Measurements from ENCODE around the gene AMOTL1.

GRCh38 chr11:94926271-94926625, 158.1 kb downstream of the AMOTL1 start:
- TF ChIP-seq CTCF (IDR thresholded peaks at IDR 0.05) (no peak), POLR2A (IDR thresholded peaks at IDR 0.05) (no peak)
